SK-N-SH treated with all-trans-retinoic acid at 6 μM for 48 hours (cell line): ENCODE measurements around the gene ZNF853.

Source experiments
- OSR1 ChIP-seq: fragments of 250-450 bp; sonication (Bioruptor Pico); IDR thresholded peaks from 2 replicates; pipeline ENCODE4 v1.8.0; 2022; ENCODE audit warnings: moderate library complexity, mild to moderate bottlenecking, inconsistent platforms
- SNAI2 ChIP-seq: fragments of 250-450 bp; sonication (Bioruptor Pico); IDR thresholded peaks from 2 replicates; pipeline ENCODE4 v1.5.0; 2020; ENCODE audit warnings: mild to moderate bottlenecking, moderate library complexity
- ZC3H10 ChIP-seq: fragments of 250-450 bp; sonication (Bioruptor Pico); IDR thresholded peaks from 2 replicates; pipeline ENCODE4 v1.5.1; 2021; ENCODE audit warnings: mild to moderate bottlenecking, moderate library complexity
- ZFP3 ChIP-seq: fragments of 250-450 bp; sonication (Bioruptor Pico); IDR thresholded peaks from 2 replicates; pipeline ENCODE4 v1.5.0; 2020; ENCODE audit warnings: mild to moderate bottlenecking, moderate library complexity
- ZNF565 ChIP-seq: fragments of 450-650 bp; formaldehyde crosslinking; conservative IDR thresholded peaks from 2 replicates; pipeline ENCODE4 v1.5.0; 2020; ENCODE audit warnings: low read depth, mild to moderate bottlenecking, moderate library complexity

DNA sequence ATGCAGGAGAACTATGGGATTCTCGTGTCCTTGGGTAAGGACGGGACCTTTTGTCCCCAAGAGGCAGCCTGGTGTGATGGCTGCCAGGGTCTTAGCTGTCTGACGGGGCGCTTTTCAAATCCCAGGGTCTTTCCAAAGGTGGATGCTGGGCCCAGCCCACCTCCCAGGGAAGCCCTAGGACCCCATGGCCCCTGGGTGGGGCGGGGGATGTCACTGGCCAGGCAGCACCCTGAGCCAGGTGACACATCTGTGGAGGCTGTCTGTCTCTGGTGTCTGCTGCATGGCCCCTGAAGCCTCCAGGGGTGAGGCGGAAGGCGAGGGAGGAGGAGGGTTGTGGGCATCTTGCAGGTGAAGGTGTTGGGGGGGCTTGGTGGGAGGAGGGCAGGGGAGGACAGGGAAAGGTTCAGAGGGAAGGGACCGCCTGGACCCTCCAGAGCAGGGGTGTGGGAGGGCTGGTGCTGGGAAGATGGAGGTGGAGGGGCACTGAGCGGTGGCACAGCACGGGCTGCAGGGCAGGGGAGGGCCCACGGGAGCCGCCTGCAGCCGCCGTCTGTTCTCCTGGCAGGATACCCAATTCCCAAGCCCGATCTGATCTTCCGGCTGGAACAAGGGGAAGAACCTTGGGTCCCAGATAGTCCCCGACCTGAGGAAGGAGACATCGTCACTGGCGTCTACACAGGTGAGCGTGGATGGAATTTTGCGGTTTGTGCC, 28.7 kb downstream of the ZNF853 start:
- TF ChIP-seq SNAI2 (CRISPR knock-in tag) (no peak), ZFP3 (CRISPR knock-in tag) (no peak), ZNF565 (no peak), OSR1 (CRISPR knock-in tag) (no peak), ZC3H10 (CRISPR knock-in tag) (no peak)
